GM23338 (cell line): ENCODE data around the gene PIGC. TPM values are rescaled to one million over a fixed set of nuclear protein-coding genes. Genes with fewer than 3 reads are reported as not detected.
A peak's percentile ranks its signal among the peaks of the same experiment; 100 is the strongest.

Source experiments
- ATAC-seq: fragments of 200-7000 bp; cut with Tn5 transposase; 3 replicates; pipeline ENCODE4 v1.9.1; 2020
- DNase-seq: peaks from one replicate; pipeline ENCODE4 v3.0.0-alpha.2; 2015; ENCODE audit warnings: low spot score
- H2AFZ ChIP-seq: fragments of 200-600 bp; sonication (generic); 2 replicates; pipeline ENCODE4 v1.8.0; 2016; ENCODE audit warnings: antibody characterized with exemption, mild to moderate bottlenecking, moderate library complexity
- H3F3A ChIP-seq: fragments of 200-600 bp; sonication (generic); replicated peaks from 2 replicates; pipeline ENCODE4 v1.8.0; 2017; ENCODE audit warnings: antibody characterized with exemption, mixed run types, low read depth
- H3K27ac ChIP-seq: fragments of 200-600 bp; sonication (generic); 2 replicates; pipeline ENCODE4 v1.6.1; 2016; ENCODE audit warnings: low read depth
- H3K27me3 ChIP-seq: fragments of 200-600 bp; sonication (generic); 2 replicates; pipeline ENCODE4 v1.8.0; 2016; ENCODE audit warnings: mild to moderate bottlenecking, mixed run types, moderate library complexity; ENCODE audit not compliant: insufficient read depth
- H3K36me3 ChIP-seq: fragments of 200-600 bp; sonication (generic); 2 replicates; pipeline ENCODE4 v1.8.0; 2016; ENCODE audit warnings: mild to moderate bottlenecking; ENCODE audit not compliant: insufficient read depth
- H3K4me1 ChIP-seq: fragments of 200-600 bp; sonication (generic); 2 replicates; pipeline ENCODE4 v1.8.0; 2016; ENCODE audit warnings: mild to moderate bottlenecking, moderate library complexity; ENCODE audit not compliant: insufficient read depth
- H3K4me2 ChIP-seq: fragments of 200-600 bp; sonication (generic); 2 replicates; pipeline ENCODE4 v1.7.1; 2017; ENCODE audit warnings: mixed run types
- H3K4me3 ChIP-seq: fragments of 200-600 bp; sonication (generic); 2 replicates; pipeline ENCODE4 v1.6.1; 2016; ENCODE audit warnings: mixed run types
- H3K79me2 ChIP-seq: fragments of 200-600 bp; sonication (generic); replicated peaks from 2 replicates; pipeline ENCODE4 v1.8.0; 2017; ENCODE audit warnings: mild to moderate bottlenecking; ENCODE audit not compliant: insufficient read depth
- H3K9me2 ChIP-seq: fragments of 200-600 bp; sonication (generic); 2 replicates; pipeline ENCODE4 v1.8.0; 2017; ENCODE audit not compliant: insufficient read depth
- H4K20me1 ChIP-seq: fragments of 200-600 bp; sonication (generic); replicated peaks from 2 replicates; pipeline ENCODE4 v1.8.0; 2017; ENCODE audit warnings: mild to moderate bottlenecking; ENCODE audit not compliant: insufficient read depth
- H3K27ac Mint-ChIP-seq: 2 replicates; pipeline ENCODE4 v1.8.0; 2020; ENCODE audit warnings: inconsistent platforms, mild to moderate bottlenecking, moderate library complexity, mixed read lengths
- H3K27me3 Mint-ChIP-seq: 3 replicates; pipeline ENCODE4 v1.8.0; 2022; ENCODE audit warnings: low read depth, mild to moderate bottlenecking, moderate library complexity, mixed read lengths, inconsistent platforms; ENCODE audit not compliant: insufficient read depth, poor library complexity
- H3K36me3 Mint-ChIP-seq: 3 replicates; pipeline ENCODE4 v1.8.0; 2021; ENCODE audit warnings: low read depth, mild to moderate bottlenecking, inconsistent platforms, moderate library complexity, mixed read lengths
- H3K4me1 Mint-ChIP-seq: 3 replicates; pipeline ENCODE4 v1.8.0; 2020; ENCODE audit warnings: mild to moderate bottlenecking, inconsistent platforms, mixed read lengths
- H3K4me3 Mint-ChIP-seq: 3 replicates; pipeline ENCODE4 v1.8.0; 2021; ENCODE audit warnings: moderate library complexity, mild to moderate bottlenecking, inconsistent platforms, mixed read lengths
- H3K9me3 Mint-ChIP-seq: 3 replicates; pipeline ENCODE4 v1.8.0; 2020; ENCODE audit warnings: moderate library complexity, mild to moderate bottlenecking, inconsistent platforms, mixed read lengths
- CREB1 ChIP-seq: fragments of 250-450 bp; sonication (Bioruptor Pico); IDR thresholded peaks from 2 replicates; pipeline ENCODE4 v1.5.0; 2020; ENCODE audit warnings: low read depth, mild to moderate bottlenecking, moderate library complexity
- CTCF ChIP-seq, 2 experiments: fragments of 200-600 bp in 1 of 2; sonication (generic) in 1 of 2; conservative IDR thresholded peaks; 2 replicates each; pipeline versions ENCODE4 v1.5.1 to v1.6.1; 2016 to 2017; ENCODE audit warnings: antibody characterized with exemption in 2 of 2, low read depth in 2 of 2, mild to moderate bottlenecking in 2 of 2, moderate library complexity in 1 of 2
- ETS1 ChIP-seq: IDR thresholded peaks from 2 replicates; pipeline ENCODE4 v1.6.1; 2016; ENCODE audit warnings: antibody characterized with exemption
- EZH2 ChIP-seq: fragments of 200-600 bp; sonication (generic); IDR thresholded peaks from one replicate; pipeline ENCODE4 v1.8.0; 2017; ENCODE audit warnings: antibody characterized with exemption, mild to moderate bottlenecking, low read depth; ENCODE audit not compliant: unreplicated experiment
- EZH2phosphoT487 ChIP-seq: fragments of 200-600 bp; sonication (generic); IDR thresholded peaks from one replicate; pipeline ENCODE4 v1.8.1; 2018; ENCODE audit warnings: antibody characterized with exemption; ENCODE audit not compliant: unreplicated experiment
- JUNB ChIP-seq: IDR thresholded peaks from one replicate; pipeline ENCODE4 v1.6.1; 2016; ENCODE audit warnings: antibody characterized with exemption; ENCODE audit not compliant: unreplicated experiment
- NANOG ChIP-seq: IDR thresholded peaks from 2 replicates; pipeline ENCODE4 v1.6.1; 2016; ENCODE audit warnings: antibody characterized with exemption, borderline replicate concordance
- POLR2AphosphoS5 ChIP-seq: IDR thresholded peaks from 2 replicates; pipeline ENCODE4 v1.6.1; 2016; ENCODE audit warnings: antibody characterized with exemption, low read depth
- REST ChIP-seq: IDR thresholded peaks from one replicate; pipeline ENCODE4 v1.6.1; 2018; ENCODE audit warnings: antibody characterized with exemption; ENCODE audit not compliant: unreplicated experiment
- STAT1 ChIP-seq: IDR thresholded peaks from one replicate; pipeline ENCODE4 v1.6.1; 2016; ENCODE audit warnings: antibody characterized with exemption; ENCODE audit not compliant: unreplicated experiment
- ZNF114 ChIP-seq: fragments of 250-450 bp; sonication (Bioruptor Pico); IDR thresholded peaks from 2 replicates; pipeline ENCODE4 v1.5.0; 2020; ENCODE audit warnings: mild to moderate bottlenecking, moderate library complexity
- ZNF331 ChIP-seq: fragments of 250-450 bp; sonication (Bioruptor Pico); IDR thresholded peaks from 2 replicates; pipeline ENCODE4 v1.5.0; 2020; ENCODE audit warnings: low read depth, mild to moderate bottlenecking, moderate library complexity
- polyA plus RNA-seq: library from polyadenylated mRNA; unstranded; fragments of >200 nt; fragmentation: Nextera tagmentation; extraction: Ambion mirVana; gene quantifications from 2 replicates; pipeline ENCODE4 v1.2.1, GENCODE V29; 2016
- total RNA-seq: library from RNA; depleted of rRNA; stranded (reverse); fragments of >200 nt; shearing (Covaris generic); gene quantifications from 2 replicates; pipeline ENCODE4 v1.2.3, GENCODE V29; 2014

PIGC gene
- total and polyA plus RNA-seq, 2 experiments from 2014 or later, result 22.5 to 28.1 TPM

- H3K27ac Mint-ChIP-seq, result no peak overlapping the region
Observed at GRCh38 chr1:172453607-172454006, 9.7 kb upstream of the PIGC start.

GRCh38 chr1:172453153-172453545 lies 9.3 kb upstream of the PIGC start:
- 0 out of 3 replicates have a peak, but pooled peaks cover 2% of the 10 kb centered on the region for H3K4me1 Mint-ChIP-seq
- no peaks in the 10 kb centered on the region for H3K9me3 Mint-ChIP-seq
- H2AFZ ChIP-seq, result 0 out of 2 replicates have a peak overlapping the region, but pooled peaks have one; percentile 52
- ATAC-seq (no peak), DNase-seq (no peak)
- H3K27ac Mint-ChIP-seq, result no peak overlapping the region
- no peaks in the 10 kb centered on the region; the same call in 2 of the 3 replicates for H3K36me3 Mint-ChIP-seq
- no peak overlapping the region for H3K4me2 ChIP-seq
- H3F3A ChIP-seq, result no peaks in the 10 kb centered on the region
- H3K27me3 ChIP-seq, result no peaks in the 10 kb centered on the region
- no peak overlapping the region for H3K4me3 Mint-ChIP-seq
- no peaks in the 10 kb centered on the region for H4K20me1 ChIP-seq
- no peaks in the 10 kb centered on the region; the same call in 1 of the 2 replicates for H3K4me1 ChIP-seq
- H3K9me2 ChIP-seq, result peaks cover 11% of the 10 kb centered on the region; the same call in 1 of the 2 replicates
- no peak overlapping the region for H3K27ac ChIP-seq
- H3K79me2 ChIP-seq, result no peaks in the 10 kb centered on the region
- H3K36me3 ChIP-seq, result no peaks in the 10 kb centered on the region
- H3K4me3 ChIP-seq, result no peak overlapping the region
- H3K27me3 Mint-ChIP-seq, result peaks cover 4% of the 10 kb centered on the region
- TF ChIP-seq NANOG, result no peak
- TF ChIP-seq EZH2phosphoT487, result no peak
- no peak for TF ChIP-seq ZNF331 (CRISPR knock-in tag)
- TF ChIP-seq JUNB, result no peak
- TF ChIP-seq CREB1 (CRISPR knock-in tag), result no peak
- TF ChIP-seq ZNF114 (CRISPR knock-in tag), result no peak
- no peak for TF ChIP-seq ETS1
- no peak for TF ChIP-seq REST

More at GRCh38 chr1:172453607-172454006, 9.7 kb upstream of the PIGC start:
- H3K4me1 Mint-ChIP-seq, result 0 out of 3 replicates have a peak, but pooled peaks cover 2% of the 10 kb centered on the region
- H3K36me3 Mint-ChIP-seq, result no peaks in the 10 kb centered on the region; the same call in 2 of the 3 replicates
- H3K27ac ChIP-seq, result no peak overlapping the region
- no peaks in the 10 kb centered on the region for H3K9me3 Mint-ChIP-seq
- DNase-seq (no peak), ATAC-seq (no peak)
- H3K27me3 Mint-ChIP-seq, result peaks cover 4% of the 10 kb centered on the region
- peaks cover 11% of the 10 kb centered on the region; the same call in 1 of the 2 replicates for H3K9me2 ChIP-seq
- H3K4me2 ChIP-seq, result no peak overlapping the region
- H3K27me3 ChIP-seq, result no peaks in the 10 kb centered on the region
- H3K36me3 ChIP-seq, result no peaks in the 10 kb centered on the region
- H3K79me2 ChIP-seq, result no peaks in the 10 kb centered on the region
- H3K4me3 Mint-ChIP-seq, result no peak overlapping the region
- no peak for TF ChIP-seq EZH2phosphoT487
- TF ChIP-seq CREB1 (CRISPR knock-in tag), result no peak
- TF ChIP-seq EZH2, result no peak
- TF ChIP-seq STAT1, result no peak
- no peak for TF ChIP-seq ZNF331 (CRISPR knock-in tag)
- TF ChIP-seq NANOG, result no peak
- TF ChIP-seq JUNB, result no peak
- TF ChIP-seq POLR2AphosphoS5, result no peak
- TF ChIP-seq CTCF (conservative IDR thresholded peaks at IDR 0.05; ENCODE audit: low read depth in 2 of 2), result no peak
- H3K4me1 ChIP-seq, result no peaks in the 10 kb centered on the region; the same call in 1 of the 2 replicates
- H3K4me3 ChIP-seq, result no peak overlapping the region
- H3F3A ChIP-seq, result no peaks in the 10 kb centered on the region
- H2AFZ ChIP-seq, result no peak overlapping the region
- H4K20me1 ChIP-seq, result no peaks in the 10 kb centered on the region
